HG02981 (cell line): ENCODE results near the gene UBA52.
A peak's percentile ranks its signal among the peaks of the same experiment; 100 is the strongest.
"Not testable (repeated sequence)": the region's sequence is repeated elsewhere in the genome, so short reads cannot be mapped to it uniquely, and the experiment has no call there.

Experiments used
- ATAC-seq: cut with Tn5 transposase; IDR thresholded peaks from one replicate; pipeline ENCODE4 v1.9.1; 2021; ENCODE audit warnings: mild to moderate bottlenecking, moderate library complexity; ENCODE audit not compliant: unreplicated experiment

Gene UBA52

GRCh38 chr19:18571564-18572344 lies at the start of gene UBA52:
UBA52 (plus strand) TSS chr19:18571857; CDS start chr19:18573301, 1,444 bp downstream.
- peak; percentile 92 for ATAC-seq

- peak; percentile 80 for ATAC-seq
Measured at GRCh38 chr19:18522124-18522861, 49.4 kb upstream of the UBA52 start.

- not testable (repeated sequence) for ATAC-seq
Measured at GRCh38 chr19:18522862-18523440, 48.7 kb upstream of the UBA52 start.

GRCh38 chr19:18523841-18524240 lies 47.8 kb upstream of the UBA52 start:
- ATAC-seq = no peak

GRCh38 chr19:18526316-18526715 lies 45.3 kb upstream of the UBA52 start:
- ATAC-seq = no peak

GRCh38 chr19:18529782-18530181 lies 41.9 kb upstream of the UBA52 start:
- ATAC-seq = no peak

- no peak for ATAC-seq
Measured at GRCh38 chr19:18531485-18531884, 40.2 kb upstream of the UBA52 start.

GRCh38 chr19:18532168-18532890 lies 39.3 kb upstream of the UBA52 start:
- ATAC-seq = no peak

GRCh38 chr19:18533058-18533457 lies 38.6 kb upstream of the UBA52 start:
- ATAC-seq = no peak

GRCh38 chr19:18536475-18536874 lies 35.2 kb upstream of the UBA52 start:
- ATAC-seq = no peak

GRCh38 chr19:18537431-18537830 lies 34.2 kb upstream of the UBA52 start:
- no peak for ATAC-seq

- ATAC-seq = no peak
Measured at GRCh38 chr19:18538115-18538514, 33.5 kb upstream of the UBA52 start.

GRCh38 chr19:18539372-18539771 lies 32.3 kb upstream of the UBA52 start:
- ATAC-seq = no peak

- ATAC-seq = not testable (repeated sequence)
Measured at GRCh38 chr19:18540200-18540599, 31.5 kb upstream of the UBA52 start.

- no peak for ATAC-seq
Measured at GRCh38 chr19:18541258-18541991, 30.2 kb upstream of the UBA52 start.

- ATAC-seq = no peak
Measured at GRCh38 chr19:18541992-18542940, 29.4 kb upstream of the UBA52 start.

- peak; percentile 92 for ATAC-seq
Measured at GRCh38 chr19:18542941-18543813, 28.5 kb upstream of the UBA52 start, which contains the start of gene FKBP8. FKBP8 (minus strand) TSS chr19:18543573; CDS start chr19:18541970, 1,603 bp downstream.

- peak; percentile 41 for ATAC-seq
Measured at GRCh38 chr19:18543814-18544475, 27.7 kb upstream of the UBA52 start.
